ENCODE results near the gene FIGNL2.

The FIGNL2 gene

GRCh38 chr12:51874000-51874399 is 25.5 kb upstream of the FIGNL2 start:
- DNase-seq (ENCODE audit: low read depth in 3 of 3, low spot score in 1 of 3), result no peak

GRCh38 chr12:51873251-51873994 is 24.9 kb upstream of the FIGNL2 start:
- DNase-seq (ENCODE audit: low read depth in 3 of 3, low spot score in 1 of 3), result no peak

- no peak for DNase-seq (ENCODE audit: low read depth in 3 of 3, low spot score in 1 of 3)
Measured at GRCh38 chr12:51872689-51872981, 24.1 kb upstream of the FIGNL2 start.

GRCh38 chr12:51871918-51872688 is 23.6 kb upstream of the FIGNL2 start:
- no peak for DNase-seq (ENCODE audit: low read depth in 3 of 3, low spot score in 1 of 3)

- DNase-seq (ENCODE audit: low read depth in 3 of 3, low spot score in 1 of 3), result no peak
Measured at GRCh38 chr12:51871126-51871525, 22.6 kb upstream of the FIGNL2 start.

GRCh38 chr12:51870504-51870903 is 22.0 kb upstream of the FIGNL2 start:
- no peak for DNase-seq (ENCODE audit: low read depth in 3 of 3, low spot score in 1 of 3)

- no peak for DNase-seq (ENCODE audit: low read depth in 3 of 3, low spot score in 1 of 3)
Measured at GRCh38 chr12:51869931-51870330, 21.4 kb upstream of the FIGNL2 start.

GRCh38 chr12:51869496-51869865 is 21.0 kb upstream of the FIGNL2 start:
- DNase-seq (ENCODE audit: low read depth in 3 of 3, low spot score in 1 of 3), result no peak

GRCh38 chr12:51868821-51869495 is 20.4 kb upstream of the FIGNL2 start:
- no peak for DNase-seq (ENCODE audit: low read depth in 3 of 3, low spot score in 1 of 3)

GRCh38 chr12:51867796-51868428 is 19.4 kb upstream of the FIGNL2 start:
- no peak for DNase-seq (ENCODE audit: low read depth in 3 of 3, low spot score in 1 of 3)

GRCh38 chr12:51867371-51867770 is 18.9 kb upstream of the FIGNL2 start:
- no peak for DNase-seq (ENCODE audit: low read depth in 3 of 3, low spot score in 1 of 3)

GRCh38 chr12:51866762-51867161 is 18.2 kb upstream of the FIGNL2 start:
- no peak for DNase-seq (ENCODE audit: low read depth in 3 of 3, low spot score in 1 of 3)

- DNase-seq (ENCODE audit: low read depth in 3 of 3, low spot score in 1 of 3), result no peak
Measured at GRCh38 chr12:51866324-51866723, 17.8 kb upstream of the FIGNL2 start.

- DNase-seq (ENCODE audit: low read depth in 3 of 3, low spot score in 1 of 3), result no peak
Measured at GRCh38 chr12:51865757-51866270, 17.3 kb upstream of the FIGNL2 start.

GRCh38 chr12:51864833-51865670 is 16.5 kb upstream of the FIGNL2 start:
- no peak for DNase-seq (ENCODE audit: low read depth in 3 of 3, low spot score in 1 of 3)

- no peak for DNase-seq (ENCODE audit: low read depth in 3 of 3, low spot score in 1 of 3)
Measured at GRCh38 chr12:51863933-51864832, 15.7 kb upstream of the FIGNL2 start.

GRCh38 chr12:51863363-51863932 is 14.9 kb upstream of the FIGNL2 start:
- DNase-seq (ENCODE audit: low read depth in 3 of 3, low spot score in 1 of 3), result no peak

GRCh38 chr12:51862947-51863346 is 14.4 kb upstream of the FIGNL2 start:
- no peak for DNase-seq (ENCODE audit: low read depth in 3 of 3, low spot score in 1 of 3)

- no peak for DNase-seq (ENCODE audit: low read depth in 3 of 3, low spot score in 1 of 3)
Measured at GRCh38 chr12:51860986-51861385, 12.5 kb upstream of the FIGNL2 start.

All from stimulated activated CD4-positive, alpha-beta T cell treated with anti-CD3 and anti-CD28 coated beads, TNF-alpha, amount 100 ng/mL, for 1 hour (primary cell).